Fibroblast of lung (primary cell): ENCODE data around the gene PGAP3.

ENCODE experiments used
- CTCF ChIP-seq, 2 donors: IDR thresholded peaks in 1 of 2; conservative IDR thresholded peaks in 1 of 2; 1 replicate in 1 of 2; 2 replicates in 1 of 2; pipeline ENCODE4 v1.5.1; 2011 to 2012; ENCODE audit warnings: low read length in 2 of 2, control low read depth in 1 of 2, inconsistent platforms in 1 of 2, low read depth in 1 of 2, mild to moderate bottlenecking in 1 of 2
- EZH2 ChIP-seq: IDR thresholded peaks from 2 replicates; pipeline ENCODE4 v1.5.1; 2012; ENCODE audit warnings: low read length, control low read depth, mild to moderate bottlenecking; ENCODE audit errors: missing control alignments

- no peak for TF ChIP-seq EZH2
- no peak for TF ChIP-seq CTCF (conservative IDR thresholded peaks at IDR 0.05 in 1 of 2, IDR thresholded peaks at IDR 0.05 in 1 of 2; ENCODE audit: low read depth in 1 of 2, low read length in 2 of 2)
These were observed 29.8 kb upstream of the PGAP3 start for GRCh38 chr17:39717660-39718059.
